Measurements from ENCODE around the gene PLA2G6.

DNA sequence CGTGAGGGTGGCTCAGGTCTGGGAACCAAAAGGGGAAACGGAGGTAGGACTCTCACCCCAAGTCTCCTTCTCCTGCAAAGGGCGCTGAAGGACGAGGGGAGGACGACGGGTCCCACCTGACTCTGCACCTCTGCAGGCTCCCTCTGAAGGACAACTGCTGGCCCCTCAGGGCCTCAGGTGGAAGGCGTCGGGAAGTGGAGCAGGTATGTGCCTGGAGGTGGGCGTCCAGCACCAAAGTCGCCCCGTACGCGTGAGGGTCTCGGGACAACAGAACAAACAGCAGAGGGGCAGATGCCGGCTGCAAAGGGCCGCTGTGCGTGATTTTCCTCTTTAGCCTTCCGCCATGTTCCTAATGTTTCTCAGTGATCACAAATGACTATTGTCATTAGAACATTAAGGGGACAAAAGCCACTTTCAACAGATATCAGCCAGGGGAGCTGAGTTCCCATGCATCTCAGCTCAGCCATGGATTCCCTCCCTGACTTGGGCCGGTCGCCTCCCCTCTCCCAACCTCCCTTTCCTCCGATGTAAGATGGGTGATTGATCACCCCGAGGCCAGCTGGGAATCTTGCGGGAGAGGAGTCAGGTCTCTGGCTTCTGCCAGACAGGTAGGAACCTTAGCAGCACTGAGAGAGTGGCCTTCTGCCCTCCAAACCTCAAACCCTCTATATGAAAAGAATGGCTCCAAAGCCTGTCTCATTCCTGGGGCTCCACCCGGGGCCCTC is 98.5 kb downstream of the PLA2G6 start:
- TF ChIP-seq, protein P1, sequence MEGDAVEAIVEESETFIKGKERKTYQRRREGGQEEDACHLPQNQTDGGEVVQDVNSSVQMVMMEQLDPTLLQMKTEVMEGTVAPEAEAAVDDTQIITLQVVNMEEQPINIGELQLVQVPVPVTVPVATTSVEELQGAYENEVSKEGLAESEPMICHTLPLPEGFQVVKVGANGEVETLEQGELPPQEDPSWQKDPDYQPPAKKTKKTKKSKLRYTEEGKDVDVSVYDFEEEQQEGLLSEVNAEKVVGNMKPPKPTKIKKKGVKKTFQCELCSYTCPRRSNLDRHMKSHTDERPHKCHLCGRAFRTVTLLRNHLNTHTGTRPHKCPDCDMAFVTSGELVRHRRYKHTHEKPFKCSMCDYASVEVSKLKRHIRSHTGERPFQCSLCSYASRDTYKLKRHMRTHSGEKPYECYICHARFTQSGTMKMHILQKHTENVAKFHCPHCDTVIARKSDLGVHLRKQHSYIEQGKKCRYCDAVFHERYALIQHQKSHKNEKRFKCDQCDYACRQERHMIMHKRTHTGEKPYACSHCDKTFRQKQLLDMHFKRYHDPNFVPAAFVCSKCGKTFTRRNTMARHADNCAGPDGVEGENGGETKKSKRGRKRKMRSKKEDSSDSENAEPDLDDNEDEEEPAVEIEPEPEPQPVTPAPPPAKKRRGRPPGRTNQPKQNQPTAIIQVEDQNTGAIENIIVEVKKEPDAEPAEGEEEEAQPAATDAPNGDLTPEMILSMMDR (IDR thresholded peaks at IDR 0.05) = no peak
- no peak for TF ChIP-seq EP300 (IDR thresholded peaks at IDR 0.05)
- TF ChIP-seq POLR2AphosphoS5 (IDR thresholded peaks at IDR 0.05) = no peak
- no peak for TF ChIP-seq POLR2A (IDR thresholded peaks at IDR 0.05)

Data from stomach (tissue), 4 donors.